ENCODE data around the gene TRPM2.
"Not testable (repeated sequence)": the region's sequence is repeated elsewhere in the genome, so short reads cannot be mapped to it uniquely, and the experiment has no call there.

The TRPM2 gene

DNA sequence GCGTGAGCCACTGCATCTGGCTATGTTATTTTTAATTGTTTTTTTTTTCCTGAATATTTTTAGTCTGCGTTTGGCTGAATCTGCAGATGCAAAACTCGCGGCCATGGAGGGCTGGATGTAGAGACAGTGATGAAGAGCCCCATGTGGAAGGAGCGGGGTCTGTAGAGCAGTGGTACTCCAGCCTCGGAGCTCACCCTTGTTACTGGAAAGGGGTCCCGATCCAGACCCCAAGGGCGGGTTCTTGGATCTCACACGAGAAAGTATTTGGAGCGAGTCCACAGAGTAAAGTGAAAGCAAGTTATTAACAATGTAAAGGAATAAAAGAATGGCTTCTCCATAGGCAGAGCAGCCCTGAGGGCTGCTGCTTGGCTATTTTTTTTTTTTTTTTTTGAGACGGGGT, 2.7 kb downstream of the TRPM2 start:
- no peak for DNase-seq

DNA sequence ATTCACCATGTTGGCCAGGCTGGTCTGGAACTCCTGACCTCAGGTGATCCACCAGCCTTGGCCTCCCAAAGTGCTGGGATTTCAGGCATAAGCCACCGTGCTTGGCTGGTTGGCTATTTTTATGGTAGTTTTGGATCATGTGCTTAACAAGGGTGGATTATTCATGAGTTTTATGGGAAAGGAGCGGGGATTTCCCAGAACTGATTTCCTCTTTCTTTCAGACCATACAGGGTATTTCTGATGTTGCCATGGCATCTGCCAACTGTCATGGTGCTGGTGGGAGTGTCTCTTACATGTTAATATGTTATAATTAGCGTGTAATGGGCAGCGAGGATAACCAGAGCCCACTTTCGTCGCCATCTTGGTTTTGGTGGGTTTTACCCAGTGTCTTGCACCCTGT, 3.2 kb downstream of the TRPM2 start:
- no peak for DNase-seq

DNA sequence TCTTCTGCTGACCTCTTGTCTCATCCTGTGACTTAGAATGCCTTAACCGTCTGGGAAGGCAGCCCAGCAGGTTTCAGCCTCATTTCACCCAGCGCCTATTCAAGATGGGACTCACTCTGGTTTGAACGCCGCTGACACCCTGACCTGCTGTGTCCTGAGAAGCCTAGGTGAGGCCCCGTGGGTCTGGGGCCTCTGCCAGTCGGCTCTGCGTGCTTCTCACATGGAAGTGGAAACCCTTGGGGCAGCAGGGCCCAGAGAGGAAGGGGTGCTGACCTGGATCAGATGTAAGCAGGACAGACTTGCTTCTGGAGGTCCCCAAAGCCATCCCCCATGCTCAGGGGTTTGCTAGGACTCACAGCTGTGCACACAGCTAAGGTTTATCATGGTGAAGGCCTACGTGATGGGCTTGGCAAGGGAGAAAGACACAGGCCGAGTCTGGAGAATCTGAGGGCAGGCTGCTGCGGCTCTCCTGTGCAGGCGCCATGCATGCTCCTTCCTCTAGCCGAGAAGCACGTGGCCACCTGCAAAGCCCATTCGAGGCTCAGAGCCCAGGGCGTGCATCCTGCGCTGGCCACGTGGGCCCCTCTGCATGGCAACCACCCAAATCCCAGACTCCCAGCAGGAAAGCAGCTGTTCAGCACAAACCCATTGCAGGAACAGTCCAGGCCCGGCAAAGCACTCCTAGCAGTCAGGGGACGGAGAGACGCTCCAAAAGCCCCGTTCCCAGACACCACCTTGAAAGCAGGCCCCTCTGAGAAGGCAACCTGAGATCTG, 3.8 kb downstream of the TRPM2 start:
- no peak for DNase-seq

DNA sequence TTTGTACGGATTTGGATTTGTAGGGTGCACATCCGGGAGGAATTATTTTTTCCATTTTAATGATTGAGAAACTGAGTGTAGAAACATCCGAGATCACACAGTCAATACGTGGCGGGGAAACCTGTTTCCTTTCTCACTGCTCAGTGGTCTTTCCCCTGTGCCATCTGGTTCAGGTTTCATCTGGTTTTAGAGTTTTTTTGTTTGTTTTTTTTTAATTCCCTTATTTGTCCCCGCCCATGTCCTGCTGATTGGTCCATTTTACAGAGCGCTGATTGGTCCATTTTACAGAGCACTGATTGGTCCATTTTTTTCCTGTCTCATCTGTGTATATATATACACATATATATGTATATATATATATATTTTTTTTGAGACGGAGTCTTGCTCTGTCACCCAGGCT, 6.0 kb downstream of the TRPM2 start:
- no peak for DNase-seq

DNA sequence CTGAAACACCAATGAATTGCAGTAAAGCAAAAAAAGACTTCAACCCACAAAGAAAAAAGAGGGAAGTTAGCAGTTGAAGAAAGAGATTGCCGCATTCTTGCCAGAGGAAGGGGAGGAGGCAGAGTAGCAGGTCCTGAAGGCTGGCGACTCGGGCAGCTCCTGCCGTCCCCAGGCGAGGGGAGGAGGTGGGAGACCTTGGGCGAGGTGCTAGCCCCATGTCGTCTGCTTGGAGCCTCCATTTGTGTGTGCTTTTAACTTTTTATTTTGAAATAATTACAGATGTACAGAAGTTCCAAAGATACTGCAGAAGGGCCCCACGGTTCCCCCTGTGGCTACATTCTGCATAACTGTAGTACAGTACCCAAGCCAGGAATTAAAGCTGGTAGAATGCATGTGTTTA, 6.7 kb downstream of the TRPM2 start:
- DNase-seq = no peak

DNA sequence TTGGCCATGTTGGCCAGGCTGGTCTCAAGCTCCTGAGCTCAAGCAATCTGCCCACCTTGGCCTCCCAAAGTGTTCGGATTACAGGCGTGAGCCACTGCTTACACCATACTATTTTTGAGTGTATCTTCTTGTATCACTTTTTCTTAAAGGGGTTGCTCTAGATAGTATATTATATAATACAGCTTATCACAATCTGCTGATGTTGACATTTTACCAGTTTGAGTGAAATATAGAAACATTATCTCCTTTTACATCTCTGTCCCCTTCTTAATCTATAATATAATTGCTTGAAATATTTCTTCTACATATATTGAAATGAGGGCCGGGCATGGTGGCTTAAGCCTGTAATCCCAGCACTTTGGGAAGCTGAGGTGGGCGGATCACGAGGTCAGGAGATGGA, 8.5 kb downstream of the TRPM2 start:
- not testable (repeated sequence) for DNase-seq

DNA sequence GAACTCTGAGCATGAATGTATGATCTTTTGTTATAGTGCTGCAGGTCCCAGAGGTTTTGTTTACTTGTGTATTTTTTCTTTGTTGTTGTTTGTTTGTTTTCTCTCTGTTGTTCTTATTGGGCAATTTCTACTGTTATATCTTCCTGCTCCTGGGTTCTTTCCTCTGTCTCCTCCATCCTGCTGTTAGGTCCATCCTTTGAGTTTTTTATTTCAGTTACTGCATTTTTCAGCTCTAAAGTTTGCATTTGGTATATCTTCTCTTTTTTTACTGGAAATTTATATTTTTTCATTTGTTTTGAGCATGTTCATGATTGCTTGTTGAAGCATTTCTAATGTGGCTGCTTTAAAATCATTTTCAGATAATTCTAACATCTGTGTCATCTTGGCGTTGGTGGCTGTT, 9.9 kb downstream of the TRPM2 start:
- DNase-seq = no peak

DNA sequence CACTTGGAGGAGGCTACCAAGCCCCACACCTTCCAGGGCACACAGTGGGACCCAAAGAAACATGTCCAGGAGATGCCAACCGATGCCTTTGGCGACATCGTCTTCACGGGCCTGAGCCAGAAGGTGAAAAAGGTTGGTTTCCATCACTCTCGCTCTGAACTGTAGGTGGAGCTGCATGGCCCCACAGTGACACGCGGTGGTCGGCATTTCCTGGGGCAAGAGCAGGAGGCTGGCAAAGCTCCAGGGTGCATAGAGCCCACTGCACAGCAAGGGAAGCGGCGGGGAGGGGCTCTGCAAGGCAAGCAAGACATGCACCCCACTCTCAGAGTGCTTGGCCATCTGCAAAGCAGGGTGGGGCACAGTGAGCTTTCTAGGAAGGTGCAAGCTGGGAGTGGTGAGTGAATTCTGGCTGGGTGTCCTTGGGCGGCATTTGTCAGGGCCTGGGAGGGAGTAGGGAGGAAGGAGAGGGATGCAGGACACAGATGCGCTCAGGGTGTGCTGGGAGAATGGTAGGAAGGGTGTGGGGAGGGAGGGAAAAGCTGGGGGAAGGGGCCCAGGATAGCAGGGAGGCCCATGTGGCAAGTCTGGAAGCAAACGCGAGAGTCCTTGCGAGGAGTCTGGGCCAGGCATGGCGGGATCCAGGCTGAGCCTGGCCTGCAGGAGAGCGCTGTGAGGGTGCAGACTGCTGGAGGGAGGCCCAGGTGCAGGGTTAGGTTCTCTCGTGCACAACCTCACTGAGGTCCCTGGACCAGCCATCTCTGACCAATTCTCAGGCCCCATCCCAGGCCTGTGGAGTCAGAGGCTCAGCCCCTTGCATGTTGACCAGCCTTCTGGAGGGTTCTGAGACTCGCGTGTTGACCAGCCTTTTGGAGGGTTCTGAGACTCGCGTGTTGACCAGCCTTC, 11.0 kb downstream of the TRPM2 start:
- DNase-seq = no peak

DNA sequence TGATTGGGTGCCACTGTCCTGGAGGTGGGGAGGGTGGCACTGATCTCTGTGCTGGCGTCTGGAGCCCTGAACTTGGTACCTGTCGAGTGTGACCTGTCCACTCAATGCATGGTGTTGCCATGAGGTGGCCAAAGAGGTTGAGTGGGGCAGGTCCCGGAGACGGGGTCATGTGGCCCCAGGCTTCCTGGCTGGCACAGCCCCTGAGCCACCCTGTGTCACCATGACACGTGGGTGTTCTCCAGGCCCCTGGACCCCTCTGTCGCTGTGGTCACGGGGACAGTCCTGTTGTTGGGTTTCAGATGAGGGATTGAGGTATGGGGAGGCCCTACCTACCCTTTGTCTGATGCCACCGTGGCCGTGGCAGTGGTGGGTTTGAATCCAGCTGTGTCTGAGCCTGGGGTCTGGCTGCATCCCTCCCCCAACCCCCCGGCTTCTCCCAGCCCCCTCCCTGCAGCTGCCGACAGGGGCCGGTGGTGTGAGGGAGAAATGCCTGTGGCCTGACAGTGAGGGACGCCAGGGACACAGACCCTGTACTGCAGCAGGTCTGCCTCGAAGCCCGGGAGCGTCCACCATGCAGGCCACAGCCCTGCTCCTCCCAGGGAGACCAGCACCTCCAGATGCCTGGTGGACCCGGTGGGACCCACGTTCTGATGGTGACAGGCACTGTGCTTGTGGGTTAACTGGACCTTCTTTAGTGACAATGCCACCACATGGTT, 12.0 kb downstream of the TRPM2 start:
- DNase-seq = no peak

DNA sequence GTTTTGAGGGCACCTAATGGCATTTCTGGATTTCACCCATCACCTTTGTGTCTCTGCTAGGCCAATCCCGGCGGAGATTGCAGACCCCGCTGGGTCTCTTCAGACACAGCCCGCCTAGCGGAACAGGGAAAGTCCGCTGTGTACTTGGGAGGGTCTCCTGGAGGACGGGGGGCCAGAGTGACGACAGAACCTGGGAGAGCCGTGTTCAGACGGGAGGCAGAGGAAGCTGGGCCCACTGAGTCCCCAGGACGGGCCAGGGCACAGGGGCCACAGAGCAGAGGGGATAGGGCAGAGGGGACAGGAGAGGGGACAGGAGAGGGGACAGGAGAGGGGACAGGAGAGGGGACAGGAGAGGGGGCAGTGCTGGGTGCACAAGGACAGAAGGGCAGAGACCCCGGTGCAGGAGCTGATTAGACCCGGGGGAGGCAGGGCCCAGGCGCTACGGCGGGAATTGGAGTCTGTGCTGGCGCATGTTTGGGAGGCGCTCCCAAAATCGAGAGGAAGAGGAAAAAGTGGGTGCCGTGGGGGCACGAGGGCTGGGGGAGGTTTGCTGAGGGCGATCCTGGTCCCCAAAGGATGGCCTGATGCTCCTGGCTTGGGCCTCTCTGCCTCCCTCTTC, 12.7 kb downstream of the TRPM2 start:
- DNase-seq = no peak

DNA sequence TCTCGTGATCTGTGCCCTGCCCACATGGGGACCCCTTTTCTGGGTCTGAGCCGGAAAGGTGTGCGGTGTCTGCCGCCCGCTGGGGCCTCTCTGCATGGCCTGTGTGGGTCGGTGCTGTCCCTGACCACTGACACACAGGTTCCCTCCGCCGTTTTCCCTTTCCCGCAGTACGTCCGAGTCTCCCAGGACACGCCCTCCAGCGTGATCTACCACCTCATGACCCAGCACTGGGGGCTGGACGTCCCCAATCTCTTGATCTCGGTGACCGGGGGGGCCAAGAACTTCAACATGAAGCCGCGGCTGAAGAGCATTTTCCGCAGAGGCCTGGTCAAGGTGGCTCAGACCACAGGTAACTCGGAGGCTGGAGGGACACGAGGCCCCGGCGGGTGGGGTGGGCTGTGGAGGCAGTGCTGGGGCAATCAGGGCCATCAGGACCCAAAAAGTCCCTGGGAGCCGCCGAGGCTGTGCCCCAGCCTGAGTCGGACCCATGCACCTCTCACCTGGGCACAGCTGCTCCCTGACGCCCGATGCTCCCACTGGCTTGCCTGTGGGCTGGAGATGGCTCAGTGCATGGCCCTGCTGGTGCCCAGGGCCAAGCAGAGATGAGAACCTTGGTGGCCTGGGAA, 13.3 kb downstream of the TRPM2 start:
- no peak for DNase-seq

DNA sequence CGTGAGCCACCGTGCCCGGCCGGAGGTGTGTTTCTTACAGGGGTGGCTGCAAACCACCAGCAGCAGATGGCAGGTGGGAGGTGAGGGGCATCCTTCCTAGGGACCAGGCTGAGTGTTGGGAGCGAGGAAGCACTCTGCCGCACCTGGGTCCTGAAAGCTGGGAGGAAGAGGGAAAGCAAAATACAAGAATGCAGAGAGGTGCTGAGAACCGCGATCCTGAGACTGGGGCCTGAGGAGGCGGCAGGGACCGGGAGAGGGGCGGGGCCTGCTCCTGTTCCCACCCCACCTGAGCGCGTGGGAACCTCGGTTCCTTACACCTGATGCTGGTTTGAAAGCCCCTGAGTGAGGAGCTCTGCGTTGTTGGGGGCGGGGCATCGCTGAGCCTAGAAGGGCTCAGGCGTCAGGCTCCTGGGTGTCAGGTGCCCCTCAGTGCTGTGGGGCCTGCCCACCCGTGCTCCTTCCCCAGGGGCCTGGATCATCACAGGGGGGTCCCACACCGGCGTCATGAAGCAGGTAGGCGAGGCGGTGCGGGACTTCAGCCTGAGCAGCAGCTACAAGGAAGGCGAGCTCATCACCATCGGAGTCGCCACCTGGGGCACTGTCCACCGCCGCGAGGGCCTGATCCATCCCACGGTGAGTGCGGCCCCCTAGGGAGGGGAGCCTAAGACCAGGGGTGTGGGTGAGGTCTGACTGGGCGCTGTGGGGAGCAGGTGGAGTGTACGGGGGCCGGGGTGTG, 15.5 kb downstream of the TRPM2 start:
- no peak for DNase-seq

DNA sequence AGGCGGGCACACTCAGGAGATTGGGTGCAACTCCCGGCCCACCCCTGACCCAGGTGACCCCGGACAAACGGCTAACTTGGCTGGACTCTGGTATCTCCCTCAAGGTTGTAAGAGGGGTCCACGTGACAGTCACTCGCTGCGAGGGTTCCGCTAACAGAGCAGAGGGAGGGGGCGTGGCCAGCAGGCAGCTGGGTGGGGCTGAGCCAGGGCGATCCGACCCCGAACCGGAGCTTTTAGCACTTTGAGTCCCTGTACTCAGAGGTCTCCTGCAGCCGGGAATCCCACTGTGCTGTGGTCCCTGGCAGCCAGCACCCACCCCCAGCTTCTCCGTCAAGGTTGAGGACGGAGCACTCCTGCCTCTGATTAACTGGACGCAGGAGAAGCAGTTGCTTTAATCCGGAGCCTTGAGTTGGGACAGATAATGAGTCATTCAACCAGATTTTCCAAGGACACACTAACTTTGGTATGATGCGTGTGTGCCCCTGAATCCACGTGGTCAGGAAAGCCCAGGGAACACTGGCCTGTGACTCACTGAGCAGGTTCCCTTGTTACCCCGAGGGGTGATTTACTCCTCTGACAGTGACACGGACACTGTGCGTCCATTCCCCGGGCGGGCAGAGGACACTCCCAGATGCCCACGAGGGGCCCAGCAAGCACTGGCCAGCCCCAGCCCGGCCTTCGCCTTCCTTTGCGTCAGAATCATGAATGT, 16.8 kb downstream of the TRPM2 start:
- DNase-seq = no peak

DNA sequence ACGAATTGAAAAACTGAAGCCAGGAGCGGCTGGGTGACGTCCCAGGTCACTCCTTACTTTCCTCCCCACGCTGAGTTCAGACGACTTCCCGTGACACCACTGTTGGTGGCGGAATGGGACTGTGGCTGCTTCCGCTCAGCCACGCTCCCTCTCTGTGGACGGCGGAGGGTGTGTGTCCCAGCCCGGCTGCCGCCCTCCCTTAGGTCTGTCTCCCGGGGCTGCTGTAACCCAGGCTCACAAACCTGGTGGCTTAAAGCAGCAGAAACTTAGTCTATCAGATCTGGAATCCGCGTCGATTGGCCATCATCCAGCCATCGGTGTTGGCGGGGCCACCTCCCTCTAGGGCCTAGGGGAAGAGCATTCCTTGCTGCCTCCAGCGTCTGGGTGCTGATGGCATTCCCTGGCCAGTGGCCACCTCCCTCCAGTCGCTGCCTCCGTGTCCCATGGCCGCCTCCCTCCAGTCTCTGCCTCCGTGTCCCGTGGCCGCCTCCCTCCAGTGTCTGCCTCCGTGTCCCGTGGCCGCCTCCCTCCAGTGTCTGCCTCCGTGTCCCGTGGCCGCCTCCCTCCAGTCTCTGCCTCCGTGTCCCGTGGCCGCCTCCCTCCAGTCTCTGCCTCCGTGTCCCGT, 17.5 kb downstream of the TRPM2 start:
- DNase-seq = no peak

DNA sequence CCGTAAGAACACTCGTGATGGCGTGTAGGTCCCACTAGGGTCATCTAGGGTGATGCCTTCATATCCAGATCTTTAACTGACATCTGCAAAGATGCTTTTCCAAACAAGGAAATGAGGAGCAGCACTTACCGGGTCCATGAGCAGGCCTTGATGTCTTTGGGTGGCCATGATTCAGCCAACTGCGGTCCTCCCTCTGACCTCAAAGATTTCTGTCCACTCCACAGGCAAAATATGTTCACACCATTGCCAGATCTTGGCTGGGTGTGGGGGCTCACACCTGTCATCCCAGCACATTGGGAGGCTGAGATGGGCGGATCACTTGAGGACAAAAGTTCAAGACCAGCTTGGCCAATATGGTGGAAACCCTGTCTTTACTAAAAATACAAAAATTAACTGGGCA, 18.2 kb downstream of the TRPM2 start:
- DNase-seq = no peak

DNA sequence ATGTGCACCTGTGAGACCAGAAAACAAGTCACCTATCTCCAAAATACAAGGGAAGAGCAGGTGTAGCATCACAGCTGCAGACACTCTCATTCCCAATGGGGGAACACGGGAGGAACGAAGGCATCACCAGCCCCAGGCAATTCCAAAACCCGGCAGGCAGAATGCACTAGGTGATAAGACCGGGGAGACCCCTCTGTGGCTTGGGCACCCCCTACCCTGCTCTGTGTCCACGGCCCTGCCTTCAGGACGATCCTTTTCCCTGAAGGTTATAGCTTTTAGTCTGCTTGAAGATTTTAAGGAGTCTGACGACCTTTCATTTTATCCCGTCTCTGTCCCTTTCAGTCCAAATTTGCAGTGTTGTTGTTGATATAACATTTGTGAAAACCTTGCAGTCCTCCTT, 19.2 kb downstream of the TRPM2 start:
- no peak for DNase-seq

DNA sequence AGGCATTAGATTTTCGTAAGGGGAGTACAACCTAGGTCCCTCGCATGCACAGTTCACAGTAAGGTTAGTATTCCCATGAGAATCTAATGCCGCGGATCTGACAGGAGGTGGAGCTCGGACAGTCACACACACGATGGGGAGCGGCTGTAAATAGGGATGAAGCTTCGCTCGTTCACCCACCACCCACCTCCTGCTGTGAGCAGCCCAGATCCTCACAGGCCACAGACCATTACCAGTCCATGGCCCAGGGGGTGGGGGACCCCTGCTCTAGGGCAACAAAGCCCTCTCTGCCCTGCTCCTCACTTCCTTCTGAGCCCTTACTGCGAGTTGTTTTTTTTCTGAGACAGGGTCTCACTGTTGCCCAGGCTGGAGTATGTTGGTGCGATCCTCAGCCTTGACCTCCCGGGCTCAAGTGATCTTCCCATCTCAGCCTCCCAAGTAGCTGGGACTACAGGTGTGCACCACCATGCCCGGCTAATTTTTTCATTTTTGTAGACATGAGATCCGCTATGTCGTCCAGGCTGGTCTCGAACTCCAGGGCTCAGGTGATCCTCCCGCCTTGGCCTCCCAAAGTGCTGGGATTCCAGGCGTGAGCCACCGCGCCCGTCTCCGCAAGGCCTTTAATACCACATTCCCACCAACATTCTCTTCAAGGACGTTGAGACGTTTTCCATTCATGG, 21.3 kb downstream of the TRPM2 start:
- no peak for DNase-seq

DNA sequence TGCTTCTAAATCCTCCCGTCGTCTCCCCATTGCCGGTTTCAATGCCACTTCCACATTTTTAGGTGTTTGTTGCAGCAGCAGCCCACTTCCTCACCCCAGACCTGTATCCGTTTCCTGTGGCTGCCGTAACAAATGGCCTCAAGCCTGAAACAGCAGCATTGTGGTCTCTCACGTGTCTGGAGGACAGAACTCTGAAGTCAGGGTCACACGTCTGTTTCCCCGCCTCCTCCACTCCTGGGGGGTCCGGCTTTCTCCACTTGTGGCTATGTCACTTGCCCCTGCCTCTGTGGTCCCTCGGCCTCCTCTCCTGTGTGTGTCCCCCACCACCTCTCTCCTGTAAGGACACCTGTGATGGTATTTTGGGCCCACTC, 21.8 kb downstream of the TRPM2 start:
- DNase-seq = no peak

DNA sequence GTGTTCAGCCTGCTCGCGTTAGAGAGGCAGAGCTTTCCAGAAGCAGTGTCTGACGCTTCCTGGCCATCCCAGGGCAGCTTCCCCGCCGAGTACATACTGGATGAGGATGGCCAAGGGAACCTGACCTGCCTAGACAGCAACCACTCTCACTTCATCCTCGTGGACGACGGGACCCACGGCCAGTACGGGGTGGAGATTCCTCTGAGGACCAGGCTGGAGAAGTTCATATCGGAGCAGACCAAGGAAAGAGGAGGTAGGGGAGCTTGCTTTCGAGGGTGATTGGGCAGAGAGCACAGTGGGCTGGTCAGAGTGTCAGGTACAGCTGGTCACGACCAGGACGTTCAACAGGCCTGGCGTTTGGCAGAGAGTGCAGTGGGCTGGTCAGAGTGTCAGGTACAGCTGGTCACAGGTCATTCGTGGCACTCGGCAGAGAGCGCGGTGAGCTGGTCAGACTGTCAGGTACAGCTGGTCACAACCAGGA, 22.4 kb downstream of the TRPM2 start:
- no peak for DNase-seq

DNA sequence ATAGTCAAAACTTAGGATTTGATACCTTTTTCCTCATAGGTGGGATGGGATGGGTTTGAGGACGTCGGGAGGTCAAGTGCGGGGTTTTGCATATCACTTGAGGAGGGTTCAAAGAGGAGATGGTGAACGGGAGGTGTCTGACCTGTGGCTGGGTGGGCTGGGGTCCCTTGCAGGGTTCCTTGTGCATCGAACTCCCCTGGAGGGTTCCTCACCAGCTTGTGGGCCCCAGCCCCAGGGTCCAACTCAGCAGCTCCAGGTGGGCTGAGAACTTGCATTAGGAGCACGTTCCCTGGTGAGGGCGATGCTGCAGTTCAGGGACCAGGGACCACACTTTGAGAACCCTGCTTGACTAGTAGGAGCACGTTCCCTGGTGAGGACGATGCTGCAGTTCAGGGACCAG, 23.2 kb downstream of the TRPM2 start:
- no peak for DNase-seq

Data from activated naive CD4-positive, alpha-beta T cell treated with Interleukin-2 at 50 U/mL for 16 hours (primary cell).